MG63 (cell line): Measurements from ENCODE around the gene ARHGEF12. TPM values are rescaled to one million over a fixed set of nuclear protein-coding genes. Genes with fewer than 3 reads are reported as not detected.
A peak's percentile ranks its signal among the peaks of the same experiment; 100 is the strongest.

ENCODE experiments used
- DNase-seq: peaks from one replicate; pipeline ENCODE4 v3.0.0-alpha.2; 2020
- H3K27me3 ChIP-seq: fragments of 250-450 bp; sonication (Bioruptor Pico); 2 replicates; pipeline ENCODE4 v1.5.1; 2020; ENCODE audit warnings: mild to moderate bottlenecking, moderate library complexity
- H3K36me3 ChIP-seq: fragments of 250-450 bp; sonication (Bioruptor Pico); 2 replicates; pipeline ENCODE4 v1.5.1; 2020; ENCODE audit warnings: mild to moderate bottlenecking, moderate library complexity
- H3K4me3 ChIP-seq: fragments of 250-450 bp; sonication (Bioruptor Pico); 2 replicates; pipeline ENCODE4 v1.5.1; 2020; ENCODE audit warnings: mild to moderate bottlenecking, moderate library complexity
- H3K9me3 ChIP-seq: fragments of 250-450 bp; sonication (Bioruptor Pico); 2 replicates; pipeline ENCODE4 v1.5.1; 2020; ENCODE audit warnings: mild to moderate bottlenecking, moderate library complexity
- total RNA-seq: library from RNA; depleted of rRNA; stranded (reverse); fragments of >200 nt; shearing (Covaris generic); gene quantifications from 2 replicates; pipeline ENCODE4 v1.2.3, GENCODE V29; 2014; ENCODE audit warnings: low replicate concordance

The ARHGEF12 gene
- total RNA-seq, 1 experiment from 2014 or later, result 28.1 TPM

DNA sequence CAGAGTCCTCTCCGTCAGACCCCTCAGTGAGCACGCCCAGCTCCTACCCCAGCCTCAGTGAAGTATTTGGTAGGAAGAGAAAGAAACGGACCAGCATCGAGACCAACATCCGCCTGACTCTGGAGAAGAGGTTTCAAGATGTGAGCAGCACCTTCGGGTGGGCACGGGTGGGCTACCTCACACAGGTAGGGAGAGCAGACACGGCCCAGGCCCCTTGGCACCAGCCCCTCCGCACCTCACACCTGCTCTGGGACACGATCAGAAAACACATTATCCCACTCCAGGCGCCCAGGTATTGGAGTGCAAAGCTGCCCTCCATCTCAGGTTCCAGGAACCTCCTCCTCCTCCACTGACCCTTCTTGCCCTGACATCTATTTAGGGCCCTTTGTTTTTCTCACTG, 28.7 kb upstream of the ARHGEF12 start:
- H3K9me3 ChIP-seq, result no peaks in the 10 kb centered on the region
- no peak for DNase-seq
- H3K27me3 ChIP-seq, result no peaks in the 10 kb centered on the region
- H3K4me3 ChIP-seq, result no peak overlapping the region
- no peaks in the 10 kb centered on the region for H3K36me3 ChIP-seq

GRCh38 chr11:120308081-120308480, 28.1 kb upstream of the ARHGEF12 start:
- Histone ChIP-seq H3K36me3 (no peaks in the 10 kb centered on the region), H3K4me3 (no peak overlapping the region), H3K27me3 (no peaks in the 10 kb centered on the region), H3K9me3 (no peaks in the 10 kb centered on the region)
- no peak for DNase-seq

DNA sequence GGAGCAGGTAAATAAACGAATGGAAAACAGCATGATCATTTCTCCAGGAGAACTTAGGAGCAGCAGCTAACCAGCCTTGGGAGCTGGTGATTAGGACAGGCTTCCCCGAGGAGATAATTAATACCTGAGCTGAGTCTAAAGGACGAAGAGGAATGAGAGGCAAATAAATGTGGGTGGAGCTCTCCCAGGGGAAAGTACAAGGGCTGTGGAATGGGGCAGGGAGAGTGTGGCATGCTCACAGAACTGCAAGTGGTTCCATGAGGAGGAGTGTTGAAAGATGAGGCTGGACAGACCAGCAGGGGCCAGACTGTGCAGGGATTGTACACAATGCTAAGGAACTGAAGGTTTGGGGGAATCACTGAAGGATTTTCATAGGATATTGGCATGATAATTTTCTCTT, 25.3 kb upstream of the ARHGEF12 start:
- H3K9me3 ChIP-seq, result no peaks in the 10 kb centered on the region
- no peak overlapping the region for H3K4me3 ChIP-seq
- no peaks in the 10 kb centered on the region for H3K36me3 ChIP-seq
- H3K27me3 ChIP-seq, result no peaks in the 10 kb centered on the region
- no peak for DNase-seq

DNA sequence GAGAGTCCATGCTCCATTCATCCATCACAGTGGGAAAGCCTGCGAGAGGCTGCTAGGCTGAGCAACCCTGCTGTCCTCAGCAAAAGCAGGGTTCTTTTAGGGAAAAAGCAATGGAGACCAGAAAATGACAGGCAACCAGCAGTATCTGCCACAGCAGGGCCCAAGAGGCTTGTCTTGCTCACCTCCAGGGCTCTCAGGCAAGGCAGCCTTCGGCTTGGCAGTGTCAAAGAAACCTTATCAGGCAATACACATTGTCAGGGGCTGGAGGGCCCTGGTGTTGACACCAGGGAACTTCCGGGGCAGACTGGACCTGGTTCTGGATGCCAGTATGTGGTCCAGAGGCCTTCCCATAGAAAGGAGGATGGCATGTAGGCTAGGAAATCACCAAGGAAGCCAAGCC, 21.4 kb upstream of the ARHGEF12 start:
- no peaks in the 10 kb centered on the region for H3K36me3 ChIP-seq

DNA sequence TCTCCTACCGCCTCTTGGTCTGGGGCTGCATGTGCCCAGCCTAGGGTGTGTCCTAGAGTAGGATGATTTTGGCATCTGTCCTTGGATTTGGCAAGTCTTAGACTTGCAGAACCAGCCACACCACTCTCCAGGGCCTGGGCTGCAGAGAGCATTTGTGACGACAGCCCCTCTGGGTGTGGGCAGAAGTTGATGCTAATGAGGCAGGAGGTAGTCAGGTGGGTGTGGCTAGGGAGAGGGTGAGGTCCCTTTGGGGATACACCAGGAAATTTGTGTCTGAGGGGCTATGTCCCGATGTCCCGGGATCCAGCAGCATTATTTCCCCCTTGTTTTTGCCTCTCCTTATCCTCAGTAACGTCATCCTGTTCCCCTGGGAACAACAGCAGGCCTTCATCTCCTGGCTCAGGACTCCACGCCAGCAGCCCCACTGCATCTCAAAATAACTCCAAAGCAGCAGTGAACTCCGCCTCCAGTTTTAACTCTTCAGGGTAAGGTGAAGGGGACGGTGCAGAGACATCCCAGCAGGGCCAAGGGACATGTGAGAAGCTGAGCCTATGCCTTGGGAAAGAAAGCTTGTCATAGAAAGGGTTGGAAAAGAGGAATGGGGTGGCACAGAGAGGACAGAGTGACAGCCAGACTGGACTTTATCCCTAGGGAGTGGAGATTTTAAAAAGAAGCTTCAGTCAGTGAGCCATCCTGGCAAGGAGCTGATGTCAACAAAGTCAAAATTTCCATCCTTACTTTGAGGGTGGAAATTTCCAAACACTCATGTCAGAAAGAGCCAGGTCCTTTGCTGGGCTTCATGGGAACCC, 19.1 kb upstream of the ARHGEF12 start:
- DNase-seq, result no peak
- Histone ChIP-seq H3K27me3 (peaks cover 2% of the 10 kb centered on the region; the same call in 1 of the 2 replicates), H3K36me3 (no peaks in the 10 kb centered on the region), H3K4me3 (no peak overlapping the region), H3K9me3 (no peaks in the 10 kb centered on the region)

More for the DNA sequence above, 21.4 kb upstream of the ARHGEF12 start:
- Histone ChIP-seq H3K27me3 (peaks cover 2% of the 10 kb centered on the region; the same call in 1 of the 2 replicates), H3K4me3 (no peak overlapping the region), H3K9me3 (no peaks in the 10 kb centered on the region)
- no peak for DNase-seq

GRCh38 chr11:120317689-120318480, 18.3 kb upstream of the ARHGEF12 start:
- Histone ChIP-seq H3K36me3 (no peaks in the 10 kb centered on the region), H3K4me3 (no peak overlapping the region), H3K27me3 (peaks cover 2% of the 10 kb centered on the region; the same call in 1 of the 2 replicates), H3K9me3 (no peaks in the 10 kb centered on the region)
- DNase-seq, result no peak

DNA sequence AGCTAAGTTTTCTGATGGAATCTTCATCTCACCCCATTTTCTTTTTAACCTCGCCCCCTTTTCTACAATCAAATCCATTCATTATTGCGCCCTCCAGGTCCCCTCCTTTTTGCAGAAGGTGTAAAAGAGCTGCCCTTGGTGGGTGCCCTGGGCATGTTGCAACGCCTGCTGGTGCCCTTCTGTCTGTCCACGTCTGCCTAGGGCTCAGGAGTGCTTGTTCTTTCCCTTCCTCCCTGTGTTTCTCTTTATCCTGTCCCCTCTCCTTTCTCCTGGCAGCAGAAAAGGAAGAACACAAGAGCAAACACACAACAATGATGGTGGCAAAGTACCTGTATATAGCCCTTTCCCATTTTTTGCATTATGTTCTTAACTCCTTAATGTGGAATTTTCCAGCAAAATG, 17.3 kb upstream of the ARHGEF12 start:
- no peaks in the 10 kb centered on the region for H3K9me3 ChIP-seq
- no peaks in the 10 kb centered on the region for H3K36me3 ChIP-seq
- DNase-seq, result no peak
- no peak overlapping the region for H3K4me3 ChIP-seq
- H3K27me3 ChIP-seq, result peaks cover 2% of the 10 kb centered on the region; the same call in 1 of the 2 replicates

GRCh38 chr11:120324932-120325810, 11.0 kb upstream of the ARHGEF12 start, which contains the start of gene TLCD5:
Gene TLCD5 (plus strand): TSS chr11:120325299. CDS start chr11:120327442, 2,143 bp downstream.
- Histone ChIP-seq H3K4me3 (peak within 1 kb of the TSS; percentile 74), H3K27me3 (no peaks in the 10 kb centered on the region), H3K36me3 (peaks cover 25% of the 10 kb centered on the region), H3K9me3 (no peaks in the 10 kb centered on the region)
- DNase-seq, result peak; percentile 86

- peaks cover 32% of the 10 kb centered on the region for H3K36me3 ChIP-seq
- H3K9me3 ChIP-seq, result no peaks in the 10 kb centered on the region
- DNase-seq, result no peak
- H3K27me3 ChIP-seq, result no peaks in the 10 kb centered on the region
- peak overlapping the region; percentile 74 for H3K4me3 ChIP-seq
These were observed 10.0 kb upstream of the ARHGEF12 start for GRCh38 chr11:120326228-120326627.

- Histone ChIP-seq H3K27me3 (no peaks in the 10 kb centered on the region), H3K9me3 (no peaks in the 10 kb centered on the region), H3K4me3 (peak overlapping the region; percentile 74), H3K36me3 (peaks cover 32% of the 10 kb centered on the region)
- no peak for DNase-seq
These were observed 9.3 kb upstream of the ARHGEF12 start for GRCh38 chr11:120326845-120327281.

GRCh38 chr11:120327311-120327710, 8.9 kb upstream of the ARHGEF12 start:
- H3K4me3 ChIP-seq, result no peak overlapping the region
- DNase-seq, result no peak
- H3K36me3 ChIP-seq, result peaks cover 32% of the 10 kb centered on the region
- H3K27me3 ChIP-seq, result no peaks in the 10 kb centered on the region
- no peaks in the 10 kb centered on the region for H3K9me3 ChIP-seq

GRCh38 chr11:120329556-120329955, 6.7 kb upstream of the ARHGEF12 start:
- Histone ChIP-seq H3K4me3 (no peak overlapping the region), H3K36me3 (peaks cover 36% of the 10 kb centered on the region), H3K27me3 (no peaks in the 10 kb centered on the region), H3K9me3 (no peaks in the 10 kb centered on the region)
- no peak for DNase-seq

DNA sequence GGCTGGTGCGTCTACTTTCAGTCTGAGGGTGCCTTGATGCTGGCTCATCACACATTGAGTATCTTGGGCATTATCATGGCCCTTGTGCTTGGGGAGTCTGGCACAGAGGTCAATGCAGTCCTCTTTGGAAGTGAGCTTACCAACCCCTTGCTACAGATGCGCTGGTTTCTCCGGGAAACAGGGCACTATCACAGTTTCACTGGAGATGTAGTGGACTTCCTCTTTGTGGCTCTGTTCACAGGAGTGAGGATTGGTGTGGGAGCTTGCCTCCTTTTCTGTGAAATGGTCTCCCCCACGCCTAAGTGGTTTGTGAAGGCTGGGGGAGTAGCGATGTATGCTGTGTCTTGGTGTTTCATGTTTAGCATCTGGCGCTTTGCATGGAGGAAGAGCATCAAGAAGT, 6.2 kb upstream of the ARHGEF12 start:
- H3K36me3 ChIP-seq, result peaks cover 36% of the 10 kb centered on the region
- DNase-seq, result no peak
- H3K4me3 ChIP-seq, result no peak overlapping the region
- H3K27me3 ChIP-seq, result no peaks in the 10 kb centered on the region
- no peaks in the 10 kb centered on the region for H3K9me3 ChIP-seq

GRCh38 chr11:120331301-120331996, 4.8 kb upstream of the ARHGEF12 start:
- no peak overlapping the region for H3K4me3 ChIP-seq
- peaks cover 36% of the 10 kb centered on the region for H3K36me3 ChIP-seq
- H3K27me3 ChIP-seq, result no peaks in the 10 kb centered on the region
- no peaks in the 10 kb centered on the region for H3K9me3 ChIP-seq
- DNase-seq, result peak; percentile 47

- Histone ChIP-seq H3K9me3 (no peaks in the 10 kb centered on the region), H3K36me3 (peaks cover 26% of the 10 kb centered on the region), H3K4me3 (no peak overlapping the region), H3K27me3 (no peaks in the 10 kb centered on the region)
- peak; percentile 11 for DNase-seq
These were observed 3.1 kb upstream of the ARHGEF12 start for GRCh38 chr11:120332822-120333716.
